GM19397 (cell line): ENCODE results near the gene HEG1.
"Not testable (repeated sequence)": the region's sequence is repeated elsewhere in the genome, so short reads cannot be mapped to it uniquely, and the experiment has no call there.

Experiments
- ATAC-seq: cut with Tn5 transposase; IDR thresholded peaks from one replicate; pipeline ENCODE4 v1.9.1; 2021; ENCODE audit warnings: mild to moderate bottlenecking, moderate library complexity; ENCODE audit not compliant: unreplicated experiment

The HEG1 gene

DNA sequence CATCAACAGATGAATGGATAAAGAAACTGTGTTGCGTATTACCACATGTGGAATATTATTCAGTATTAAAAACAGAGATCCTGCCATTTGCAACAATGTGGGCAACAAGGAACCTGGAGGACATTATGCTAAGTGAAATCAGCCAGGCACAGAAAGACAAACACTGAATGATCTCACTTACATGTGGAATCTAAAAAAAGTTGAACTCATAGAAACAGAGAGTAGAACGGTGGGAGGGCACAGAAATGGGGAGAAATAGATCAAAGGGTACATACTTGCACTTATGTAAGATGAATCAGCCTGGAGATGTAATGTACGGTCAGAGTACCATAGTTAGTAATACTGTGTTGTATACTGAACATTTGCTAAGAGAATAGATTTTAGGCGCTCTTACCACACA lies 91.4 kb downstream of the HEG1 start:
- ATAC-seq: no peak

DNA sequence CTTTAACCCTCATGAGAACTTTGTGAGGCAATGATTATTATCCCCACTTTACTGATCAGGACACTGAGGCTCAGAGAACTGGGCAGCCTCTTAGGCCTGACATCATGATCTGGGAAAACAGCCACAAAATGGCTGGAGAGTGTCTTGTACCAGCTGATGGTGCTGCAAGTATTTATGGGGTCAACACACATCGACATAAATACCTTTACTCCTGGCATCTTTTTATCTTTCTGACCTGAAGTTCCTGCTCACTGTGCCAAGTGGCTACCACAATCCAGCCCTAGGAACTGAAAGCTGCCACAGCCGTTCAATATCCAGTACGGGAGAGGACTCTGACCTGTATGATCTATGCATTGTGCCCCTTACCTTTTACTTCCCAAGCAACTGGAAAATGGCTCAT lies 92.0 kb downstream of the HEG1 start:
- ATAC-seq: no peak

DNA sequence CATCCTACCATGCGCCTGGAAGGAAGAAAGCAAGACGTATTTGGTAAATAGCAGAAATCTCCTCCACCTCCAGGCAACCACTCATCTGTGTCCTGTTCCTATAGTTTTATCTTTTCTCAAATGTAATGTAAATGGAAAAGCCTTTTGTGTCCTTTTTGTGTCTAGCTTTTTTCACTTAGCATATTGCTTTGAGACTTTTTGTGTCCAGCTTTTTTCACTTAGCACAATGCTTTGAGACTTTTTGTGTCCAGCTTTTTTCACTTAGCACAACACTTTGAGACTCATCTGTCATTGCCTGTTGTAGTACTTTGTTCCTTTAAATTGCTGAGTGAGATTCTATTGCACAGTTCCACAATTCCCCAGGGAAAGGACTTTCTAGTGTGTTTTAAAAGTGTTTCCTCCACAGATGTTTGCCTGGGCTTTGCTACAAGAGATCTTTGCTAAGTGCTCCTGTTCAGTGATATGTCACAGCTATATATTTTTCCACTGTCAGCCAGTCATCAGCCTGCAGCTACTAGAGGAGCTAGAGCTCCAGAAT lies 93.3 kb downstream of the HEG1 start:
- no peak for ATAC-seq

- ATAC-seq: no peak
Measured at GRCh38 chr3:124960698-124961097, 95.1 kb downstream of the HEG1 start.

GRCh38 chr3:124960105-124960504 lies 95.7 kb downstream of the HEG1 start:
- no peak for ATAC-seq

DNA sequence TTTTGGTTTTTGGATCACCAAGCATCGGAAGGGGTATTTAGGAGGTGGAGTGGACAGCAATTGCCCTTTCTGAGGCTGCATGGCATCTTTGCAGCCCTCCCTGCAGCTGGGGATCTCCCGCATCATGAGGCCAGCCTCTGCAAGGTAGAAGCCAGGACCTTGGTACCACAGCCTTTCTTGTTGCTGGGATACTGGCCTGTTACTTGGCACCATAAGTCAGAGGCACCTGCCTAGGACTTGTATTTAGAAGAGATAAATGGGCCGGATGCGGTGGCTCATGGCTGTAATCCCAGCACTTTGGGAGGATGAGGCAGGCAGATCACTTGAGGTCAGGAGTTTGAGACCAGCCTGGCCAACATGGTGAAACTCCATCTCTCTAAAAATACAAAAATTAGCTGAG lies 97.8 kb downstream of the HEG1 start:
- ATAC-seq: not testable (repeated sequence)

DNA sequence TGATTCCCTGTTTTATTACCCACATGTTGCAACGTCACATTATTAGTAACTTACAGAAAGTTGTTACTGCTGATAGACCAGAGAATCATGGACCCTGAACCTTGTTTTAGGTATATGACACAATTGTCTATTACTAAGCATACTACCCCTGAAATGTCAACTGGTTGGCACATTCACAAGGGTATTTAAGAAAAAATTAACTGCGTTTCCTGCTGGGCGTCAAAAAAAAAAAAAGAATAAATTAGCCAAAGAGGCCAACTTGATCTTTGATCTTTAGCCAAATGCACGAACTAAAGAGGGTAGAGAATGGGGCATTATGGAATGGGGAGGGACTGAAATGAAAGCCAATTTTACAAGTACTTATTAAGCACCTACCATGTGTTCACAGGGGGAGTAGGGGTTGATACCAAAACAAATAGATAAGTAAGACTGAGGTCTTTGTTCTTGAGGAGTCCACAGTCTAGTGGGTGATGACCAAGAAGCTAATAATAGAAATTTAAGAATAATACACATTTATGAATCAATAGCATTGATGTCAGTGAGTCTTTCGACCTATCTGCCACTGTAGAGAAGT lies 103.4 kb downstream of the HEG1 start:
- ATAC-seq: no peak

GRCh38 chr3:124951511-124952281 lies 104.1 kb downstream of the HEG1 start:
- no peak for ATAC-seq

DNA sequence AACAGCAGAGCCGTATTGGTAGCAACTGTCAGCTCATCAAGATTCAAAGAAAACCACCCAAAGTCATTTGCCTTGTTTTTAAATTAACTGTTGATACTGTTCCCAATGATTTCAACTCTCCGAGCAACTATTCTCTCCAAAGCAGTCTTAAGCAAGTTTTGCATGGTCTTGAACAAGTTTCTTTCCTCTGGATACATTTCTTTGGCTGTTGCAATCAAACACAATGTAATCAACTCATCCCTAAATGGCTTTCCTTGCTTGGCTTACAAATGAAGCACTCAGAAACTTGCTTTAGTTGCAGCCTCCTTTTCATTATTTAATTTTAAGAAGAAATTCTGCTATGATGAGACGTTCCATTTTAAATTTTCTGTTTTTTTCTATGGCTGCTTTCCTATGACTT lies 105.8 kb downstream of the HEG1 start:
- no peak for ATAC-seq

GRCh38 chr3:124942613-124943012 lies 113.2 kb downstream of the HEG1 start:
- no peak for ATAC-seq

DNA sequence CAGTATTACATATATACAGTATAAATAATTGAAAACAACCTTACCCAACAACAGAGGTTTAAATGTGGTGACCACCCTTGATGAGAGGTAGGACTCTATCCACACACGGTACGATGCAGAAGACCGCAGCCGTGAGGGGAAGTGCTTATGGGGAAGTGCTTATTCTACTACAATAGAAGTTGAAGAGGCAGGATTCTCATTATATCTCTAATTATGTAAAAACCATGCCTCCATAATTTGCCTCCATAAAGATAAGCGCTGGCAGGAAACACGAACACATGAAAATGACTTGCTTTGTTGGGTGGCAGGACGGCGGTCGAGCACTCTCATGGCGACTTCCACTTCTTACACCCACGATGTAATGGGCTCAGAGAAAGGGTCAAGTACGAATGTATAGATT lies 114.0 kb downstream of the HEG1 start:
- ATAC-seq: no peak

DNA sequence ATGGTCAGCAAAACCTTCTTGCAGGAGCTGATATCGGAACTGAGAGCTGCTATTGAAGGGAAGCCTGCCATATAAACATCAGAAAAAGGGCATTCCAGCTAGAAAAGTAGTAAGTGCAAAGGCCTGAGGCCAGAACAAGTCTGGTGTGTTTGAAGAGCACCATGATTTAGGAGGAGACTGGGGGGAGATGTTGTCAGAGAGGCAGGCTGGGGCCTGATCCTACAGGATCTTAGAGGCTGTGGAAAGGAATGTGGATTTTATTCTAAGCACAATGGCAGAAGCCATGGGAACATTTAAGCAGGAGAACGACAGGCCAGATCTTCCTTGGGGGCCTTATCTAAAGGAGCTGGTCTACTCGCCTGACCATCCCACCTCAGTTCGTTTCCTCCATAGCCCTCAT lies 116.1 kb downstream of the HEG1 start:
- no peak for ATAC-seq

DNA sequence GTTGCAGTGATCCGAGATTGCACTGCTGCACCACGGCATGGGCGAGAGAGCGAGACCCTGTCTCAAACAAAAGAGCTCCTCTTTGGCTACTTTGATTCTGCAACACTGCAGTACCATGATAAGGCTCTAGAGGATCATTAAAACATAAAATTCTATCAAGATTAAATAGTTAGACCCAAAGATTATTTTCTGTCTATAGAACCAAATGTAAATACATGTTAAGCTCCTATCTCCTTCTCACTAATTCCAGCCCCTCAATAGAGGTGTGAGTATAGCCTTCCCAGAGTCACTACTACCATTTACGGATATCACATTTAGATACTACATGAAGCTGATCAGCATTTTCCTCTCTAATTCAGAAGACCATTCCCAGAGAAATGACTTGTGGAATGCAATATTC lies 116.9 kb downstream of the HEG1 start:
- ATAC-seq: no peak

- ATAC-seq: no peak
Measured at GRCh38 chr3:124937049-124937448, 118.7 kb downstream of the HEG1 start.

DNA sequence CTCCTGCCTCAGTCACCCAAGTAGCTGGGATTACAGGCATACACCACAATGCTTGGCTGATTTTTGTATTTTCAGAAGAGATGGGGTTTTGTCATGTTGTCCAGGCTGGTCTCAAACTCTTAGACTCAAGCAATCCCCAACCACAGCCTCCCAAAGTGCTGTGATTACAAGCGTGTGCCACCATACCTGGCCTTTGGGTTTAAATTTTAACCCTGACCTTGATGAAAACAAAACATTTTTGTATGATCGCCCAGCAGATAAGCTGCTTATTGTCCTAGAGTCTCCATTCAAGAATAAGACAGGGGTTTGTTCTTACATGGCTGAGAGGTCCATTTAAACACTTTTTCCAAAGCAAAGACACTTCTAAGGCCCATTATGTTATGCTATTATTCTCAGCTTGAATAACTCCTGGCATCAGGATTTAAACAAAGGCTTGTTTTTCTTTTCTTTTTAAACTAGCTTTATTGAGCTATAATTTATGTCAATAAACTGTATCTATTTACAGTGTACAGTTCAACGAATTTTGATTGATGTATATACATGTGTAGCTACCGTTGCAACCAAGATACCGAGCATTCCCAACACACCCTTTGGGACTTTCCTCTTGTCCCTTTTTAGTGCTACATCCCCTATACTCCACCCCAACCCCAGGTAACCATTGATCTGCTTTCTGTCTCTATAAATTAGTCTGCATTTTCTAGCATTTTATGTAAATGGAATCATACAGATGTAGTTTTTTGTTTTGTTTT lies 119.8 kb downstream of the HEG1 start:
- ATAC-seq: no peak

DNA sequence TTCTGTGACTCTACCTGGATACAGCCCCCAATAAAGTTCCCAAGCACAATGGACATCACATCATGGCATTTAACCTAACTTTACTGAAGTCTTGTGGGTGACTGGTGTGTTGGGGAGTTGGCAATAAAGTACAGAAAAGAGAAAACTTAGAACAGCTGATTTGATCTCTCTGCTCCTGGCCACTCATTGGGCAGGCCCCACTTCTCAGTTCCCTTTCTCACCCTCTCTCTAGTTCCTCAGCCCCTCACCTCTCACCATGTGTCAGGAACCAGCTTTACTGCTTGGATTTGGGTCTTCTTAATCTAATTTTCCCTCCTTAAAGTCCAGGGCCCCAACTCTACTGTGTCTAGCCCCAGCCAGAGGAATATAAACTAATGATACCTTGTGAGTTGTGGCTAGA lies 120.5 kb downstream of the HEG1 start:
- ATAC-seq: no peak

DNA sequence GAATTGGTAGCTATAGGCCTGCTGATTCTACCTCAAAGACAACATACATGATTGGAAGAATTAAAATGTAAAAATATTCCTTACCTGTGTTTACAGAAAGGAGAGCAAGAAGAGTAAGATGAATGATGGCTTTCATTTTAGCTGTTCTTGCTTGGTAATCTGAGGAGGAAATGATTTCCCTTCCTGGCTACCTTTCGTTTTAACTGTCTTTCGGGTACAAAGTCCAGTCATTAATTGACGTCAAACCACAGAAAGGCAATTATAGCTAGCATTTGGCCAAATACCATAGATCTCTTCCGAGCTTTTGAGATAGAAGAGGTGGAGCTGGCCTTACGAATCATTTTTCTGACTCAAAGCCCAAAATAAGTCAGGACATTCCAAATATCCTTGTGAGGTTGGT lies 121.2 kb downstream of the HEG1 start, which contains the start of gene MUC13:
Gene MUC13 (minus strand): TSS at position 175 of the 400 bp plus-strand sequence. CDS start 39 bp downstream, at position 136.
- ATAC-seq: no peak

DNA sequence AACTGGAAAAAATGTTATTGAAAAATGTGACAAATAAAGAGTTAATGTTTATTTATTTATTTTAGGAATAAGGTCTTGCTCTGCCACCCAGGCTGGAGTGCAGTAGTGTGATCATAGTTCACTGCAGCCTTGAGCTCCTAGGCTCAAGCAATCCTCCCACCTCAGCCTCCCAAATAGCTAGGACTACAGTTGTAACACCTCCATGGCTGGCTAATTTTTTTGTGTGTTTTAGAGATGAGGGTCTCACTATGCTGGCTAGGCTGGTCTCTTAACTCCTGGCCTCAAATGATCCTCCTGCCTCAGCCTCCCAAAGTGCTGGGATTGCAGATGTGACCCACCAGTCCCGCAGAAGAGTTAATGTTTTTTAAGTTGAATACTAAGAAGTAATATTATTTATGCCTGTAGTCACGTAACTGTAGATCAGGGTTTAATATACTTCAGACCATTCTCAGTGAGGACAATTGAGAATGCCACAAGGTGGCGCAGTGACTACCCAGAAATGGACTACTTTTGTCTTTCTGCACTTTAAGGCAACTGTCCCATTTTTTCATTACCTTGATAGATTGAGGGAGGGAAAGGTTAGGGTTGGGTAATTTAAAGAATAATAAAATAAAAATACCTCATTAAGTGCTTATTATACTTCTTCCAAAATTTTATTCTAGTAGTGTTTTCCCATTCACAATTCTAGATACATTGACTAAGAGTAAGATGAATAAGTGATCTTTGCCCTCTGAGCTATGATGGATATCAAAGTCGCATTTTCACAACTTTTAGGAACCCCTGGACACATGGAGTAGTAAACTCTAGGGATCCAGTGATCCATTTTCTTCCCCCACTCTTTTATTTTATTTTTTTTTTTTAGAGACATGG lies 127.2 kb downstream of the HEG1 start:
- no peak for ATAC-seq

DNA sequence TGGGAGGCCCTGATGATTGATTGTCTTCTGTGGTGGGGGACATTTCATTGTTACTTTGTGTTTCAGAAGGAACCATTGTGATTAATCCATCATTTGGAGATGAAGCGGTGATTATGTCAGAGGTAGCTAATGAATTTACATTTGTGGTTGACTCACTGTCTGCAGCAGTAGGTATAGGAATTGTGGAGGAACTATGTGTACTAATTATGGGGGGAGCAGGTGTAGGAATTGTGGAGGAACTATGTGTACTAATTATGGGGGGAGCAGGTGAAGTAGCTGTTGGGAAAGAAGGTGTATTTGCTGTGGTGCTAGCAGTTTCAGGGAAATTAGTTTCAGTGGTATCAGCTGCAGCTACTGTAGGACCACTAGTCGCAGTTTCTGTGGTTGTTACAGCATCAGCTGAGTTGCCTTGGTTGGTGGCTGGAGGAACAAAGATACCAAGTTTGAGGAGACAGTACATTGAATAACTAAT lies 128.2 kb downstream of the HEG1 start:
- ATAC-seq: peak; percentile 72

DNA sequence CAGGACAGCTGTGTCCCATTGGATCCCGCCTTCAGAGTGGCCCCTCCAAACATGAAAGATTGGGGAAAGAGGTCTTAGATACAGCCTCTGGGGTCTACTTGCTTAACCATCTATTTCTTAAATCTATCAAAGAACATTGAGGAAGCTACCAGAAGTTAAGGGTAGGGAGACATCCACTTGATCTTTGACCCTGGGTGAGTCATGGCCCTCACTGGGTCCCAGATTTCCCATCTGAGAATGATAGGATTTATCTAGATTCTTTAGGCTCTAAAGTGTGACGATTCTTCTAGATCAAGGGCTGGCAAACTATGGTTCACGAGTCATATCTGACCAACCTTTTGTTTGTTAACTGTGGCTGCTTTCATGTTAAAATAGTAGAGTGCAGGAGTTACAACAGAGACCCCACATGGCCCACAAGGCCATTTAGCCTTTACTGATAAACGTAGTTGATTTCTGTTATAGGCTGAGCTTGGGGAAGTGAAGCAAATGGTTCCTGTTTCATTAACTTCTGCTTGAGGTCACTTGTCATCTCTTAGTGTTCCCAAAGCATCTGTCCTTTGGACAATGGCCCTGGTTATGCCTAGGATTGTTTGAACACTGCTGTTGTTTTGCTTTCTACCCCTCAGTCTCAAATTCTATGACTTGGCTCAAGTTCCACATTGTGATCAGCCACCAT lies 129.2 kb downstream of the HEG1 start:
- ATAC-seq: no peak
